PC-9 (cell line): ENCODE data around the gene TTC7B. TPM values are rescaled to one million over a fixed set of nuclear protein-coding genes. Genes with fewer than 3 reads are reported as not detected.

Experiments used
- BruUV-seq: library from RNA; stranded (reverse); fragments of 400-500 nt; replicated peaks from 2 replicates; lab custom pipeline; 2021; lab: Mats Ljungman, UMichigan
- CTCF ChIA-PET: fragments of 300-600 bp; sonication (Branson Sonifier 250); formaldehyde crosslinking; loops from one replicate; lab custom pipeline; 2022; ENCODE audit warnings: antibody characterized with exemption; lab: Charles Lee
- POLR2A ChIA-PET: fragments of 300-600 bp; sonication (Branson Sonifier 250); formaldehyde crosslinking; loops from one replicate; lab custom pipeline; 2022; ENCODE audit warnings: antibody characterized with exemption; ENCODE audit not compliant: unreplicated experiment; lab: Charles Lee
- DNase-seq, 2 experiments: peaks; one replicate each; pipeline versions ENCODE4 v3.0.0 to v3.0.0-alpha.2; 2015 to 2022; ENCODE audit warnings: mixed read lengths in 1 of 2
- H2AFZ ChIP-seq: fragments of 200-600 bp; sonication (generic); 2 replicates; pipeline ENCODE4 v1.8.1; 2017; ENCODE audit warnings: antibody characterized with exemption
- H3F3A ChIP-seq: fragments of 200-600 bp; sonication (generic); 2 replicates; pipeline ENCODE4 v1.8.1; 2017; ENCODE audit warnings: antibody characterized with exemption, mild to moderate bottlenecking, low read depth; ENCODE audit not compliant: insufficient read depth
- H3K27ac ChIP-seq: fragments of 200-600 bp; sonication (generic); 2 replicates; pipeline ENCODE4 v1.6.1; 2016; ENCODE audit warnings: mixed run types
- H3K27me3 ChIP-seq: fragments of 200-600 bp; sonication (generic); 2 replicates; pipeline ENCODE4 v1.6.1; 2016; ENCODE audit warnings: low read depth, mixed run types; ENCODE audit not compliant: insufficient read depth
- H3K36me3 ChIP-seq: fragments of 200-600 bp; sonication (generic); 2 replicates; pipeline ENCODE4 v1.6.1; 2016; ENCODE audit warnings: low read depth, mixed run types
- H3K4me1 ChIP-seq: fragments of 200-600 bp; sonication (generic); replicated peaks from 2 replicates; pipeline ENCODE4 v1.6.1; 2016; ENCODE audit warnings: mixed run types; ENCODE audit not compliant: insufficient read depth
- H3K4me2 ChIP-seq: fragments of 200-600 bp; sonication (generic); 2 replicates; pipeline ENCODE4 v1.6.1; 2017; ENCODE audit warnings: mixed run types
- H3K4me3 ChIP-seq: fragments of 200-600 bp; sonication (generic); 2 replicates; pipeline ENCODE4 v1.6.1; 2016; ENCODE audit warnings: mixed run types
- H3K79me2 ChIP-seq: fragments of 200-600 bp; sonication (generic); 2 replicates; pipeline ENCODE4 v1.6.1; 2017; ENCODE audit warnings: low read depth, mixed run types
- H3K9me2 ChIP-seq: fragments of 200-600 bp; sonication (generic); 2 replicates; pipeline ENCODE4 v1.8.1; 2017; ENCODE audit warnings: mild to moderate bottlenecking; ENCODE audit not compliant: insufficient read depth
- H3K9me3 ChIP-seq: fragments of 200-600 bp; sonication (generic); 2 replicates; pipeline ENCODE4 v1.8.1; 2016; ENCODE audit warnings: low read depth; ENCODE audit not compliant: insufficient read depth
- H4K20me1 ChIP-seq: fragments of 200-600 bp; sonication (generic); 2 replicates; pipeline ENCODE4 v1.8.1; 2017; ENCODE audit not compliant: insufficient read depth
- CTCF ChIP-seq: fragments of 200-600 bp; sonication (generic); conservative IDR thresholded peaks from 2 replicates; pipeline ENCODE4 v1.6.1; 2017; ENCODE audit warnings: mixed run types, antibody characterized with exemption, mild to moderate bottlenecking, moderate library complexity
- EZH2 ChIP-seq: fragments of 200-600 bp; sonication (generic); IDR thresholded peaks from 2 replicates; pipeline ENCODE4 v1.8.0; 2017; ENCODE audit warnings: antibody characterized with exemption, low read depth
- intact Hi-C: fragments of 100-400 bp; cut with micrococcal nuclease; formaldehyde crosslinking; loops from one replicate; pipeline ENCODE4 v1.10.0; 2022; ENCODE audit not compliant: unreplicated experiment
- total RNA-seq: library from RNA; stranded (reverse); gene quantifications from 2 replicates; pipeline ENCODE4 v1.2.3, GENCODE V29; 2021

Gene TTC7B
- total RNA-seq, 1 experiment from 2014 or later, result 6.8 TPM

GRCh38 chr14:90720336-90720735, 95.9 kb downstream of the TTC7B start:
- no peaks in the 10 kb centered on the region for H3K9me3 ChIP-seq
- ChIA-PET POLR2A (no interaction called here), CTCF (no interaction called here)
- BruUV-seq, result no TSS peak
- H3K27ac ChIP-seq, result no peak overlapping the region
- H3K4me2 ChIP-seq, result no peak overlapping the region
- no peaks in the 10 kb centered on the region for H3F3A ChIP-seq
- intact Hi-C loops, result no loop called here
- H3K27me3 ChIP-seq, result no peaks in the 10 kb centered on the region
- no peak for DNase-seq
- H3K4me1 ChIP-seq, result peaks cover 16% of the 10 kb centered on the region
- H3K9me2 ChIP-seq, result no peaks in the 10 kb centered on the region
- no peaks in the 10 kb centered on the region for H3K36me3 ChIP-seq
- H3K4me3 ChIP-seq, result no peak overlapping the region
- TF ChIP-seq CTCF, result no peak
- no peaks in the 10 kb centered on the region for H3K79me2 ChIP-seq
- no peak overlapping the region for H2AFZ ChIP-seq
- no peaks in the 10 kb centered on the region for H4K20me1 ChIP-seq

DNA sequence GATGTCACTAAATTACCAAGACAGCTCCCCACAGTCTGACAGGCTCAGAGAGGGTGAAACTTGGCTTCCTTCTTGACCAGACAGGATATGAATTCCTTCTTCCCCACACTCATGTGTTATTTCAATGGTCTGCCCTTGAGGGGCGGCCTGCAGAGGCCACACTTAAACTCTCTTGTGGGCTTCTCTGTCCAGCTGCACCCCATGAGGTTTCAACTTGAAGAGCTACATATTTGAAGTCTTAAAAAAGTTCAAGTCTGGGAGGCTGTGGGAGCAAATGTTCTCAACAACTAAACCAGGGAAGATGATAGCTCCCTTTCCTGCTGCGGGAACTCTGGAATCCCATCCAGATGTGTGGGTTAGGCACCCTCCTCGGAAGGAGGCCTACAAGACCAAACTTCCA, 98.3 kb downstream of the TTC7B start:
- Histone ChIP-seq H3F3A (no peaks in the 10 kb centered on the region), H3K9me3 (no peaks in the 10 kb centered on the region), H2AFZ (no peak overlapping the region), H3K79me2 (no peaks in the 10 kb centered on the region), H3K27ac (no peak overlapping the region), H3K27me3 (no peaks in the 10 kb centered on the region), H3K4me3 (no peak overlapping the region), H3K9me2 (no peaks in the 10 kb centered on the region), H4K20me1 (no peaks in the 10 kb centered on the region), H3K4me1 (peaks cover 23% of the 10 kb centered on the region), H3K36me3 (no peaks in the 10 kb centered on the region), H3K4me2 (no peak overlapping the region)
- BruUV-seq, result no TSS peak
- TF ChIP-seq EZH2, result no peak
- TF ChIP-seq CTCF, result no peak
- intact Hi-C loops, result no loop called here
- POLR2A ChIA-PET, result no interaction called here
- CTCF ChIA-PET, result no interaction called here
- DNase-seq, result no peak

DNA sequence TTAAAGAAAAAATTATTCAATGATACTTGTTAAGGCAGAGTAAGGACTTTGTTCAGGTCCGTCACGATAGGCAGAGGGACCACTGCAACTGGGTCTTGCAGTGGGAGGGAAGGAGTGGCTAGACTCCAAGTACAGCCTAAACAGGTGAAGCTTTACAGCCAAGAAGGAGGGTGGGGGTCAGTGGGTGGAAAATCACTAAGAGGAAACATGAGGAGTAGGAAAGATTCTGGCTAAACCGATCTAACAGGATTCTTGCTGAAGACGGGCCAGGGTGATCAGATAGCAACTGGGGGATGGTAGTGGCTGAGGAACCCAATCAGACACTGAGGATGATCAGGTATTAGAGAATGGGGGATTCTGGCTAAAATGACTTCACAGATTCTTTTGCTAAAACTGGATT, 100.2 kb downstream of the TTC7B start:
- Histone ChIP-seq H3K79me2 (no peaks in the 10 kb centered on the region), H3K27me3 (no peaks in the 10 kb centered on the region), H3K36me3 (no peaks in the 10 kb centered on the region), H3F3A (no peaks in the 10 kb centered on the region), H3K4me3 (no peak overlapping the region), H3K9me3 (no peaks in the 10 kb centered on the region), H4K20me1 (no peaks in the 10 kb centered on the region), H3K9me2 (no peaks in the 10 kb centered on the region), H2AFZ (0 out of 2 replicates have a peak overlapping the region, but pooled peaks have one; percentile 22), H3K4me1 (peaks cover 23% of the 10 kb centered on the region), H3K4me2 (peak overlapping the region; percentile 71), H3K27ac (peak overlapping the region; percentile 52)
- DNase-seq, result peak; percentile 3 to 72
- BruUV-seq, result no TSS peak
- ChIA-PET POLR2A (no interaction called here), CTCF (interaction anchor here (0.7 kb wide), 1 partner anchor 193 kb away, joined by 3 read pairs; no protein-coding TSS in a partner anchor)
- TF ChIP-seq CTCF (no peak), EZH2 (no peak)
- intact Hi-C loops, result no loop called here
